Left kidney (tissue), 8 donors: ENCODE data around the gene PIMREG. TPM values are rescaled to one million over a fixed set of nuclear protein-coding genes. Genes with fewer than 3 reads are reported as not detected.
A peak's percentile ranks its signal among the peaks of the same experiment; 100 is the strongest.

Experiments used
- DNase-seq: peaks from one replicate; pipeline ENCODE4 v3.0.0-alpha.2; 2013
- long read RNA-seq, 8 donors: transcript quantifications; one replicate each; lab custom pipeline, GENCODE V29; 2026
- polyA plus RNA-seq: library from polyadenylated mRNA; unstranded; fragments of 120-200 nt; gene quantifications from one replicate; pipeline ENCODE4 v1.2.1, GENCODE V29; 2013; ENCODE audit not compliant: insufficient read length

PIMREG gene
- polyA plus RNA-seq: 43.5 TPM
- long read RNA-seq, donor 1, transcript PIMREG-205 (6 exons, 1,948 nt): major isoform, 9 of 9 reads
- long read RNA-seq, donor 1, partial matches to known transcripts: 0 of 9 reads
- long read RNA-seq, donor 1, other reads (novel, unspliced or antisense): 0 of 9 reads
- long read RNA-seq, donor 2, transcript PIMREG-205 (6 exons, 1,948 nt): major isoform, 7 of 8 reads
- long read RNA-seq, donor 2, partial matches to known transcripts: 0 of 8 reads
- long read RNA-seq, donor 2, other reads (novel, unspliced or antisense): 0 of 8 reads
- long read RNA-seq, donor 3, partial matches to known transcripts: 0 of 3 reads
- long read RNA-seq, donor 3, other reads (novel, unspliced or antisense): 0 of 3 reads
- long read RNA-seq, donor 4, partial matches to known transcripts: 0 of 1 reads
- long read RNA-seq, donor 4, other reads (novel, unspliced or antisense): 0 of 1 reads
- long read RNA-seq, donor 5, transcript PIMREG-205 (6 exons, 1,948 nt): major isoform, 18 of 35 reads
- long read RNA-seq, donor 5, partial matches to known transcripts: 5 of 35 reads
- long read RNA-seq, donor 5, other reads (novel, unspliced or antisense): 7 of 35 reads
- long read RNA-seq, donor 6, transcript PIMREG-205 (6 exons, 1,948 nt): major isoform, 7 of 7 reads
- long read RNA-seq, donor 6, partial matches to known transcripts: 0 of 7 reads
- long read RNA-seq, donor 6, other reads (novel, unspliced or antisense): 0 of 7 reads
- long read RNA-seq, donor 7, transcript PIMREG-205 (6 exons, 1,948 nt): major isoform, 14 of 23 reads
- long read RNA-seq, donor 7, partial matches to known transcripts: 9 of 23 reads
- long read RNA-seq, donor 7, other reads (novel, unspliced or antisense): 0 of 23 reads
- long read RNA-seq, donor 8, partial matches to known transcripts: 11 of 28 reads
- long read RNA-seq, donor 8, other reads (novel, unspliced or antisense): 15 of 28 reads

DNA sequence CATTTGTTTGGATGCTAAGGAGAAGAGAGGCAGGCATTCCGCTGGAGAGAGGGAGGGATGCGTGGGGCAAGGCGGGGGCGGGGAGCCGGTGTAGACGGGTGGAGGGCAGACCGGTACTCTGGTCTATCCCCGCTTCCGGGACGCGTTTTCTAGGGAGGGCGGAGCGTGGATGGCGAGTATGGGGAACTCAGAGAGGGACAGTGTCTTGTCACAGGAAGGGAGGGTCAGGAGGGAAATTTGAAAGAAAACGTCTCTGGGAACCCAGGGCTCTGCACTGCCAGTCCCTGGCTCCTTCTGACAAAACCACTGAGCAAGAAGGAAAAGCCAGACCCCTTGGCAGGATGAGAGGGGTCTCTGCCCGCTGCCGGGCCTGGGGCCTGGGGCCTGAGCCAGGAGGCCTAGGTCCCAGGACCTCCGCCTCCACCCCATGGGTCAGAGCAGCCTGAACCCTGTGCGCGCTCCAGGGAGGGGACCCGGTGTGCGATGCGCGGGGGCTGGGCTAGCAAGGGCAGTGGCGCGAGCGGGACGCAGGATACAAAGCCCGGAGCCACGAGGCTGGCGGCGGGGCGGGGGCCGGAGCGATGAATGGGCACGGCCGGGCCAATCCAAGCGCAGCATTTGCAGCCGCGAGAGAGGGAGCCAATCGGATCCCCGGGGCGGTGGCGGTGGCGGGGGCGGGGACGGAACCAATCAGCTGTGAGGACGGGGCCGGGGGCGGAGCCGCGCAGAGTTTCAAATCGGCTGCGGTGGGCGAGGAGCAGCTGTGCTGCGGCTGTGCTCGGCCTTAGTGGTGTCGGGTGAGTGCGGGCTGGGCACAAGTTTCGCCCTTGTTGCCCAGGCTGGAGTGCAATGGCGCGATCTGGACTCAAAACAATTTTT, at the start of gene PIMREG:
PIMREG (plus strand) TSS at position 764 of the 879 bp plus-strand sequence. CDS start 656 bp downstream, outside the sequence.
- DNase-seq: peak; percentile 96

DNA sequence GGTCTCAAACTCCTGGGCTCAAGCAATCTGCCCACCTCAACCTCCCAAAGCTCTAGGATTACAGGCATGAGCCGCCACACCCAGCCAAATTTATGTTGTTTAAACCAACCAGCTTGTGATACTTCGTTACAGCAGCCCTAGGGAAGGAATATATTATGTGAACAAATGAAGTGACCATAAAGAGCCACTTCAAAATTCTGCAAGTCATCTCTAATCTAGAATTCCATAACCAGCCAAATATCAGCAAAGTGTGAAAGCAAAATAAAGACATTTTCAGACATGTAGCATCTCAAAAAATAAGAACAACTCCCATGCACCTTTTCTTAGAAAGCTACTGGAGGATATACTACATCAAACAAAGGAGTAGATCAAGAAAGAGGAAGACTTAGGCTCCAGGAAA, 45.3 kb upstream of the PIMREG start:
- DNase-seq: no peak

DNA sequence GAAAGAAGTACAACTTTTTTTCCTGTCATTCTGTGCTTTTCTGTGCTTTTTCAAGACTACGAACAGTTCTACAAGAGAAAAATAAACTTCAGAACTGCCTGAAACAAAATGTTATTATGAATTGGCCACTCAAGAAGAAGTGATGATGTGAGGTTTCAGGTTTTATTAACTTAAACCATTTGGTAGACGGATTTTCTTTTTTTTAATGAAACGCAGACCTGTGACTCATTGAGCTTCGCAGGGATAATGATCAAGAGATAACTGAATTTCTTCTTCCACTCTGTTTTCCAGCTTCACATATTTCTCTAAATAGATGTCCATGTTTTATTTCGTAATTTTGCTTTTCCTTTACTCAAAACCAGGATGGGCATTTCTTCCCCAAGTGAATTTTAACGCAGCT, 42.0 kb upstream of the PIMREG start:
- no peak for DNase-seq

DNA sequence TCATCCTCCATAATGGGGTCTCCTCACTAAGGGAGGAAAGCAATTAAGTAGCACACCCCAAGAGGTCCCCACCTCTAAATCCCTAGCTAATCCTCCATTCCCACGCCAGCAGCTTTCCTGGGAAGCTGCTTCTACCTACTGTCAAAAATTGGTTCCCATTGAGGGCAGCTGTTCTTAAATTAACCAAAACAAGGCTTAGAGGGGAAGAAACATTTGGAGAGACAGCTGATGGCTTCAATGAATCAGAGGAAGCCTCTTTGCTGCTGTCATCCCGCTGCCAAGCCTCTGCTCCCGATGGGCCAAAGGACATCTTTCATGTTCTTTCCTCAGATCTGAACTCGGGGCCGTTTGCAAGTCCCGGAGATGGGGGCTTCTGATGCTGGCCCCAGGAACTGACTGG, 36.0 kb upstream of the PIMREG start:
- DNase-seq: no peak

GRCh38 chr17:6408735-6409134, 35.5 kb upstream of the PIMREG start:
- DNase-seq: no peak

DNA sequence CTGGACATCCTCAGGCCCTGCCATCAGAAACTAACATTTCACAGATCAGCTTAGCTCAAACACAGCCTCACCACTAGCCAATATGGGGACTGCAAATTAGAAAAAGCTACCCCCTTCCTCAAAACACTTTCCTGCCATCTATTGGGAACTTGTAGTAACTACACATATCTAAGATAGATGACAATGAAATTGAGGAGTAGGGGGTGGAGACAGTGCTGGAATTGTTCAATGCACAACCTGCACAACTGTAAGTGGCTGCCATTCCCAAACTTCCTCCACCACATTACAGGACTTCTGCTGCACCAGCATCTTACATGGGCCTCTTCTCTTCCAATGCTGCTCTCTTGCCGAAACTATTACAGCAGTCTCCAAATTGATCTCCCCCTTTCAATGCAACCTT, 31.2 kb upstream of the PIMREG start:
- DNase-seq: peak; percentile 17

- no peak for DNase-seq
These were observed 28.6 kb upstream of the PIMREG start for GRCh38 chr17:6415616-6416015.

- DNase-seq: no peak
These were observed 24.0 kb upstream of the PIMREG start for GRCh38 chr17:6420173-6420641.

DNA sequence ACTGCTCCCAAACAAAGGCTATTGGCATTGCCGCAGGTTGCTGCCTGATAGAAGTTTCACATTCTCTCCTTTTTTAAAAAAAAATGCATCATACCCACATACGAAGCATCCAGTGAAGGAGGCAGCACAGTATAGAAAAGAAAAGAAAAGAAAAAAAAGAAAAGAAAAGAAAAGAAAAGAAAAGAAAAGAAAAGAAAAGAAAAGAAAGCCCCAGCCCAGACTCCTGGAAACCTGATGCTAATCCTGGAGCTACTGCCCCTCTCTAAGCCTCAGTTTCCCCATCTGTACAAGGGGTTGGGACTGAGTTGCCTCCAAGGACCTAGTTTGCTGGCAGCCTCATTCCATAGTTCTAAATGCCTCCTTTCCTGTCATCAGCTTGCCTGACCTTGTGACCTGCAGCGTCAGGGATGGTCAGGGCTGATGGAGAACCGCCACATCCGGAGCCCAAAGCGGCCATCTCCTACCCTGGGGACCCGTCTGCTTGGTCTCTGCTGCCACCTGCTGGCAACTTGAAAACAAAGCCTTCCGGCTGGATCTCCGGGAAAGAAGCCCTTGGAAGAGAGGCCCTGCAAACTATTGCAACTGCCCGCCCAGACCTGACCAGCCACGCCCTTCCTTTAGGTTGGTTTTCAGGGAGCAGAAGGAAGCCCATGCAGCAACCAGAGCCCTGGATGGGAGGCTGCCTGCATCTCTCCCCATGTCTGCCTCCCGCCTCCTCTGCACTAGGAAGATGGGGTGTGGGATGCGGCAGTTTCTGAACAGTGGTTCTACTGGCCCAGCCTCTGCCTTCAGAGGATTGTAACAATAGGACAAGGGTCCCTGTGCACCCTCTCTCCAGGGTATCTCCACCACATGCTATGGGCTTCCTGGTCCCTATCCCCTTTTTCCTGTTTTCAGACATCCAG, 22.3 kb upstream of the PIMREG start:
- DNase-seq: peak; percentile 75

- DNase-seq: no peak
These were observed 21.5 kb upstream of the PIMREG start for GRCh38 chr17:6422654-6423241.

GRCh38 chr17:6423931-6424330, 20.3 kb upstream of the PIMREG start:
- no peak for DNase-seq

DNA sequence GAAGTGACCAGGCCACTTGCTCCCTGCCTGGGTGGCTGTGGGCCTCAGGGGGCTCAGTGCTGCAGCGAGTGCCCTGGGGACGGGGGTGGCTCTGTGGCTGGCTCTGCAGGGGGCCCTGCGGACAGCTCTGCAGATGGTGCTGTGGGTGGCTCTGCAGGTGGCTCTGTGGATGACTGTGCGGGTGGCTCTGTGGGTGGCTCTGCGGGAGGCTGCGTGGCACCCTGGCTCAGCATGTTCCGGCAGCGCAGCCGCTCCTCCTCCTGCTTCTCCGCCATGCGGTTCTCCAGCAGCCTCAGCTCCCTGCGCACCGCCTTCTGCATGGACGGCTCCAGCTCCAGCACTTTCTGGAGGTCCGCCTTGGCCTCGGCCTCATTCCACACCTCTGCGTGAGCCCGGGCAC, 18.8 kb upstream of the PIMREG start:
- DNase-seq: no peak

DNA sequence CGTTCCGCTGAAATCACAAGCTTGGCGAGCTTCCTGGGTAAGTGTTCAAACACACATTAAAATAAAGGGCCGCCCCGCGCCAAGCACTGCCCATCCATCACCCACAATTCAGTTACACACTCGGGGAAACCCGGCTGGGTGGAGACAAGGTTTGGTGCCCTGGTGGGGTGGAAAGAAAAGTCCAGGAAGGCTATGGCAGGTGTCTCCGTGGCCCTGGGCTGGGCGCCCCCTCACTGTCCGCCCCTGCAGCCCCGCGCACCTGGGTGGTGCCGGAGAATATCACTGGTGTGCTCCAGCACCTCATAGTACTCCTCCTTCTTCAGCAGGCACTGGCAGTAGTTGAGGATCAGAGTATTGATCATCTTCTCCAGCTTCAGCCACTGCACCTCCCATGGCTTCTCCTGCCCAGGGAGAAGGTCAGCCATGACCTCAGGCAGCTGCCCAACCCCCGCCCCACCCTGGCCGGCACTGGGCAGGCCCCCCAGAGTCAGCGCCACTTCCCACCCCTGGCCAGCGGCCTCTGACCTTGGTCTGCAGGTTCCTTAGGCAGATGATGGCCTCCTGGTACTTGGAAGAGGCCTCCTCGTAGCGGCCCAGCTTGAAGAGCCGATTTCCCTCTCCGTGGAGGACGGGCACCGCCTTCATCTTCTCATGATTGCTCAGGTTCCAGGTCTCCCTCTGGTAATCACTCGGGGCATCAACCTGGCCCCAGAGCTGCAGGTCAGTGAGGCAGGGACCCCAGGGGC, 17.7 kb upstream of the PIMREG start:
- no peak for DNase-seq

DNA sequence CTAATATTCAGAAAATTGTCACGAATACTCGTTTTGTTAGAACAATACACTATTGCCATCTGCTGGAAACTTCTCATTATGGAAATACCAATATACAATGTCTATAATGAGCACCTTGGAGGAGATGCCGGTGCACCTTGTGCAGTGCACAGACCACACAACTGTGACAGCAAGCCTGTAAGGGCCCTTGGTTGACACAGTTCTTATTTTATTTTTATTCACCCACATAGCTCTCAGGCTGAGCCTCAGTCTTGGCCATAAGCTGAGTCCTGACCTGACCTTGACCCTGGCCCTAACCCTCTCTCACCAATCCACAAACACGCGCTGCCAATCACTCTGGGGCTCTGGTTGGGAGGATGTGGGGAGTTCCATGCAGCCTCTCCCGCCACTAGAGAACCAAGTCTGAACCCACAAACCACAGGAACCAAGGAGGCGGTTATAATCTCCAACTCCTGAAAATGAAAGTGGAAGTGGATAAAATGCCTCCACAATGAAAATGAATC, 16.9 kb upstream of the PIMREG start:
- DNase-seq: no peak

DNA sequence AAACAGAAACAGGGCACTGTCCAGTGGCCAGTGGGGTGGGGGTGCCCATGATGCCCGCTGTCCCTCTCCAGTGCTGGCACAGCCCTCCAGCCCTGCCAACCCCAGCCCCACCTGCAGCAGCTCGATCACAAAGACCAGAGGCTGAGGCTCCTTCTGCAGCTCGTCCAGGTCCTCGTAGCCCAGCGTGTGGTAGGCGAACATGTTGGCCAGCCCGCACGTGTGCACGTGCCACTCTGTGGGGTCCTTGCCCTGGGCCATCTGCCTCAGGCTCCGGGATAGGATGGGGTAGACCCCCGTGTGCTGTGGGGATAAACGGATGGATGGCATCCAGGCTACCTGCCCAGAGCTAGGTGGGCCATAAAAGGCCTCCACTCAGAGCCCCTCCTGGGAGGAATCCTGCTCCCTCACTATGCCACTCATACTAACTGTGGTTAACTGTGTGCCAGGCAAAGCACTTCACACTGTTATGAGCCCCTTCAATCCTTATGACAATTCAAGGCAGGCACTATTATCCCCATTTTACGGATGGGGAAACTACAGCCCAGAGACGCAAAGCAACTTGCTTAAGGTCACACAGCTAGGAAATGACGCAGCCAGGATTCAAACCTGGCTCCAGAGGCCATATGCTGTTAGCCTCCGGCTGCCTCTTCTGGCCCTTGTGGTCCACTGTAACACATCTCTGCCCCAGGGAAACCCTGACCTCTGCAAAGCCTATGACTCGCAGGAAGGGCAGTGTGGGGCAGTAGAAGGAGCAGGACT, 15.9 kb upstream of the PIMREG start:
- no peak for DNase-seq

GRCh38 chr17:6429266-6429665, 15.0 kb upstream of the PIMREG start:
- DNase-seq: no peak

- no peak for DNase-seq
These were observed 13.5 kb upstream of the PIMREG start for GRCh38 chr17:6430769-6431168.

DNA sequence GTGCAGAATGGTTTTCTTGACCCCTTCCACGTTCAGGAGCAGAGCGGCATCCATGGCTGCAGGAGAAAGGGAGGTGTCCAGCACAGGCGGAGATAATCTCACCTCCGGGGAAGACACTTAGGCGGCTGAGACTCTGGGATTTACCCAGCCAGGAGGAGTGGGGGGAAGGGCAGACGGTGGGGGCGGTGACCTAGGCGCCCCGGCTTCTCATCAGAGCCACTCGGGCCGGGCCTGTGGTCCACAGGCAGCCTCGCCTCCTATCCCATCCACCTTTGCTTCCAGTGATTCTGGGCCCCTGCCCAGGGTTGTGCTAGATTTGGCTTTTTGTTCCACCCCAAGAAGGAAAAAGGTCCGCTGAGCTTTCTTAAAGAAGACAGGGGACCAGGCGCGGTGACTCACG, 9.2 kb upstream of the PIMREG start, which contains the start of gene AIPL1:
AIPL1 (minus strand) TSS at position 71 of the 400 bp plus-strand sequence; CDS start at position 54, 17 bp downstream.
- no peak for DNase-seq
